Activated CD8-positive, alpha-beta memory T cell treated with anti-CD3 and anti-CD28 coated beads, Interleukin-2, amount 50 U/mL, for 24 hours (primary cell): ENCODE results near the gene ARMCX5.

Experiments
- DNase-seq: peaks from one replicate; pipeline ENCODE4 v3.0.0-alpha.2; 2020; ENCODE audit errors: extremely low read depth

Gene ARMCX5

DNA sequence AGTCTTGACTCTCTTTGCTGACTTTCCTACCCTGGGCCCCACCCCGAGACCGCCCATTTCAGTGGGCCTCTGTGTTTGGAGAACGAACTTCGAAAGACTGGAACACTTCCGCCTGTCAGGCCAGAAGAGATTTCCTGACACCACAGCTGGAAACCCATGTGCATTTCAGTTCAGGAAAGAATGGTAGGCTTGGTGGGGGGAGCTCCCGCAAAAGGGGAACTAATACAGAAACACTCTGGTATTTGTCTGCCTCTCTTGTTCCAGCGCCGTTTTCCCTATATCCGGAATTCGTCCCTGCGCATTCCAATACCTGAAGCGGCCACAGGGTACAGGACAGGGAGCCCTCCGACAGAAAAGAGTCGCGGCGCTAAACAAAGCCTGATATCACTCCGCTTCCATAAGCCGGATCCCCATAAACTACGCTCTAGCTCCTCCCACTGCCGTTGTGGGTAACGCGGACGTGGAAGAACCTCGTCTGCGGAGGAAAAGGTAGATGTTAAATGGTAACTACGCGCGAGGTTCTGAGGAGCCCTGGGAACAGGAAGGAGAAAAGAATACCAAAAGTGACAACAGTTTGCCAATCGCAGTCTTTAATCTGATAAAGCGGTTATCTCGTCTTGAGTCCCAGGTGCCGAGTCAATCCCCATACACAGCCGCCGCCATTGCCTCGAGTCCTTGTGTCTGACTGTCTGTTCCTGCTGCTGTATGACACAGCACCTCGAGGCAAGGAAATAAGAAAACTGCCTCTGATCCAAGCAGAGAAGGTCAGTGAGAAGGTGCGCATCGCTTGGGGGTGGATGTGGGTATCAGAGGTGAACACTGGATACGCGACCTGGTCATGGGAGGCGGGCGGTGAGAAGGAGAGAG, at the start of gene ARMCX5:
Gene ARMCX5, plus strand, starts transcription at position 432 of the 867 bp plus-strand sequence. CDS start 2,627 bp downstream, outside the sequence.
- peak; percentile 30 for DNase-seq

DNA sequence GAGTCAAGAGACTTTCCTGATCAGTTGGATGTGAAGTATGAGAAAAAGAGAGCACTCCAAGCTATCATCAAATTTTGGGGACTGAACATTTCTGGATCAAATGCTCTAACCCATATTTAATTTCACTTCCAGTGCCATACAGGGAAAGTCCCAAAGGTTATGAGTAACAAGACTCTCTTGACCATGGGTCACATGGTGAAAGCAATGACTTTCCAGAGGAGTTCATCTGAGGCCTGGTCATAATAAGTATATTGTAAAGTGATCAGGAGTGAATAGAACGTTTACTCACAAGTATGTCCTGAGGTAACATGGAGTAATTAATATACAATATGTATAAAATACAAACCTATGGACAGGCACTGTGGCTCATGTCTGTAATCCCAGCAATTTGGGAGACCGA, 40.7 kb upstream of the ARMCX5 start:
- DNase-seq: no peak

DNA sequence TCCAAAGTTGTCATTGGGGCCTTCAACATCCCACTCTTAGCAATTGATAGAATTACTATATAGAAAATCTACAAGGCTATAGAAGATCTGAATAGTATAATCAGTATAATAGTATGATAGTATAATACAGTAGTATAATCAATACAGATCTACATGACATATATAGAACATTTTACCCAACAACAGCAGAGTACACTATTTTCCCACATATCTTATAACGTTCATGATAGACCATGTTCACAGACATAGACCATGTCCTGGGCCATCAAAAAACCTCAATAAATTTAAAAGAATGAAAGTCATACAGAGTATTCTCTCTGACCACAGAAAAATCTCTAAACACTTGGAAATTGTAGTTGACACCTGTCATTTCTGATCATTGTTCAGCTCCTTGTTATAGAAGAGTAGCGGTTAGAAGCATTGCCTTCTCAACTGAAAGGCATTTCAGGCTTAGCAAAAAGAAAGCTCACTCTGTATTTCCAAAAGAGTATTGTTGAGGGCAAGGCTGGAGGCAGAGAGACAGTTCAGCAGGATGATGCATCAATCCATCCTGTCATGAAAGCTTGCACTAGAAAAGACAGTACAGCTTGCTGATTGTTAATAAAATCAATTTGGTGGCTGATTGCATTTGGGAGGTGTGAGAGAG, 38.8 kb upstream of the ARMCX5 start:
- no peak for DNase-seq

DNA sequence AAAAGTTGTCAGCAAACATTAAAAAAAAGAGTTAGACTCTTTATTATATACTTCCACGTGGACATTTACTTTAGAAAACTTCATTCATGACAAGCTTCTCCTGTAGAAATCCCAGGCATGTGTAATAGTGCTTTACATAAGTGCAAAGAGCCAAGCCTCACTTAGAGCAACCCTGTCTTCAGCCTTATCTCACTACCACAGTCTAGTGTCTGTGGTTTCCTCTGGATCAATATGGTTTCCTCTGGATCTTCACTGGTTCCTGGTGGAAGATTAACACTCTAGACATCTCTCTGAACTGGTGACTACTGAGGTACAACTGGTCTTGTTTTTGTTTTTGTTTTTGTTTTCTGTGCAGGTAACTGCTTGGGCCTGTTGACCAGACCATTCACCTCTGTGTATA, 18.4 kb upstream of the ARMCX5 start:
- no peak for DNase-seq

DNA sequence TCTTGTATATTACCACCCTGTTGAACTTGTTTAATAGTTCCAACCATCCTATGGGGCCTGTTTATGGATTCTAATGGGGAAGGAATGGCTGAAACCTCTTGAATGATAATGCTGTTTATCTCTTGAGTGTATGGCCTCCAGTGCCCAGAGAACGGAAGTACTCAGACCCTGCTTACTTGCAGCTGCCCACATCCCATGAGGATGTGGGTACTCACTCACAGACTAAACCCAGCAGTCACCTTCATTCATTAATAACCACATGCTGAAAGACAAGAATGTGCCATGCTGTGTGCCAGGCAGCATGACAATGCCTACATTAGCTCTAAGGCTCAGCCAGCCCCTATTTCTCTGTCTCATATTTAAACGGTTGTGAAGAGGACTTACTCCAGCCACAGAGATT, 5.9 kb upstream of the ARMCX5 start:
- no peak for DNase-seq

DNA sequence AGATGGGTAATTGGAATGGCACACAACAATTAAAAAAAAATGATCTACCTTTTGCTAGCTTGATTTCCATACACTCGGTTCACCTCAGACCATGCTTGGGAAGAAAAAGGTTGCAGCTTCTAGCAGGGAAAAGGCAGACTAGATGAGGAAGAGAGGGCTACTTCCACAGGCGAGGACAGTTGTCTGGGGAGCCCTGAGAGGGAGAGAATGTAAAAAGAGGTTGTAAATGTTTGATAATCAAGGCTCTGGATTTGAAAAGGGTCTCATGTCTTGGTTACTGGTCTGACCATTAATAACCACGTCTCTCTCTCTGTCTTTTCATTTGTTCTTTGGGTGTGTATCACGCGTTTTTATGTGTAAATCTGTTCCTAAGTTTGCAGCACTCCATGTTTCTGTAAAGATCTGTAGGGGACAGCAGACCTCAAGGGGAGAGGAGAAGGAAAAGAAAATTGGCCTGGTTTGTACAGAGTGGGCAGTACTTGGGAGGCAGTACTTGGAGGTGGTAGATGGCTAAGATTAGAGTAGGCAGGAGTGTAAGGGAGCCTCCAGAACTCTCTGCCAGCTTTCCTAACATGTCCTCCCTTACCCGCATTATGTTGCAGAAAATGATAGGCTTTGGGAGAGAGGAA, 750 bp downstream of the ARMCX5 start:
- no peak for DNase-seq

DNA sequence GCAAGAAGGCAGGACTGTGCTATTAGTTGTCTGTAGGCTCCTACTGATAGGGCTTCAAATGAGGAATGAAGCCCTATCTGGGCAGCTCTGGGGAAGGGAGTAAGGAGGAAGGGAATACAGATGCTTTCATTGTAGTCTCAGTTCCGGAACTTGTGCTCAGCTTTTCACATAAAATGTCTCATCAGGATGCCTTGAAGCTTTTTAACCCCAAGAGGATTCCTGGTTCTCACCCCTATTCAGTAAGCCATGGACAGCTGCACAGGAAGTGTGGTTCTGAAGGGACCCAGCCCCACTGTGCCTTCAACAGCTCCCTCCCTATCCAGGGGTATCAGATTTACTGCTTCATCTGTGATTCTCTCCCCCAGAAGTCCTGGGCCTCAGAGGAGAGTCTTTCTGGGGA, 5.0 kb downstream of the ARMCX5 start:
- DNase-seq: no peak

DNA sequence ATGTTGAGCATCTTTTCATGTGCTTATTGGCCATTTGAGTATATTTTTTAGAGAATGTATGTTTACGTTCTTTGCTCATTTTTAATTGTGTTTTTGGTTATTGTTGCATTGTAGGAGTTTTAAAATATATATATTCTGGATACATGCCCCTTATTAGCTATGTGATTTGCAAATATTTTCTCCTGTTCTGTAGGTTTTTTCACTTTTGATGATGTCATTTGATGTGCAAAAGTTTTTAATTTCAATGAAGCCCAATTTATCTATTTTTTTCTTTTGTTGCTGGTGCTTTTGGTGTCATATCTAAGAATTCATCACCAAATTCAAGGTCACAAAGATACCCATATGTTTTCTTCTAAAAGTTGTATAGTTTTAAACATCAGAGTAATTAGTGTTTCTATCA, 6.8 kb downstream of the ARMCX5 start:
- DNase-seq: no peak

DNA sequence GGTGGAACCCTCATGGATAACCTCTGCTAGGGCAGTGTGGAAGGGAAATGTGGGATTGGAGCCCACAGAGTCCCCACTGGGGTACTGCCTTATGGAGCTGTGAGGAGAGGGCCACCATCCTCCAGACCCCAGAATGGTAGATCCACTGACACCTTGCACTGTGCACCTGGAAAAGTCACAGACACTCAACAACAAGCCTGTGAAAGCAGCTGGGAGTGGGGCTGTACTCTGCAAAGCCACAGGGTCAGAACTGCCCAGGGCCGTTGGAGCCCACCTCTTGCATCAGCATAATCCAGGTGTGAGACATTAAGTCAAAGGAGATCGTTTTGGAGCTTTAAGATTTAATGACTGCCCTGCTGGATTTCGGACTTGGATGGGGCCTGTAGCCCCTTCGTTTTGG, 11.6 kb downstream of the ARMCX5 start:
- DNase-seq: no peak

DNA sequence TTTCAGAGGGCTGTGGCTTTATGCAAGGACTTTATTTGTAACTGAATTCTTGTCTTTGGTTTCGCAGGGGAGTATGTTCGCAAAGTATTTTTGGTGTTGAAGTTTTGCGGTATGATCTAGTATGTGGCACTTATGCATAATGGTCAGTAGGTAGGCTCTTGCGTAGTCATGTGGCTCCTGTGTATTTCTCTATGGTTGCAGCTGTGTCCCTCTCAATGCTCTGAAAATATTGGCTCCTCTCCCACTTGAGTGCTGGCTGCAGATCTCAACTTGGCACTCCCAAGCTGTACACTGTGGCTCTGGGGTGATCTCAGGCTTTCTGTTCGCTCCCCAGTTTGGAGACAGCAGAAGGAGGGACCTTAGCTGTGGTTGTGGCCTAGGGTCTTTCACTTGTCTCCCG, 24.8 kb downstream of the ARMCX5 start:
- no peak for DNase-seq

DNA sequence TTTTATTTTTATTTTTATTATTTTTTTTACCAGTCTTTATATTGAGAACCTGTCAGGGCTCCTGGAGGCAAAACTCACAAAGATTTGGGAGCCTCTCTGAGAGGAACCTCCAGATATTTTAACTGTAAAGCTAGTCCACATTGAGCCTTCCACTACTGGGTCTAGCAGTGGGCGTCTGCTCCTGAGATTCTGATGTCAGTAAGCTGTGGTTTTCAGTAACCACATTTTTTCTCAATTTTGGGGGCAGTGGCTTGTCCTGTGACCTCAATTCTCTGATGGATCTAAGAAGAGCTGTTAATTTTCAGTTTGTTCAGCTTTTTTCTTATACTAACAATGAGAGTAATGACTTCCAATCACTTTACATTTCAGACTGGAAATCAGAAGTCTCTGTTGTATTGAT, 28.3 kb downstream of the ARMCX5 start:
- DNase-seq: no peak

DNA sequence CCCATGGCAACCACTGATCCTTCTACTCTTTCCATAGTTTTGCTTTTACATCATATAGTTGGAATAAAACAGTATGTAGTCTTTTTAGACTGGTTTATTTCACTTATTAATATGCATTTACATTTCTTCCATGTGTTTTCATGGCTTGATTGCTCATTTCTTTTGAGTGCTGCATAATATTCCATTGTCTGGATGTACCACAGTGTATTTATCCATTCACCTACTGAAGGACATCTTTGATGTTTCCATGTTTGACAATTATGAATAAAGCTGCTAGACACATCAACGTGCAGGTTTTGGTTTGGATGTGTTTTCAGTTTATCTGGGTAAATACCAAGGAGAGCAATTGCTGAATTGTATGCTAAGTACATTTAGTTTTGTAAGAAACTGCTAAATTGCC, 38.2 kb downstream of the ARMCX5 start:
- no peak for DNase-seq

DNA sequence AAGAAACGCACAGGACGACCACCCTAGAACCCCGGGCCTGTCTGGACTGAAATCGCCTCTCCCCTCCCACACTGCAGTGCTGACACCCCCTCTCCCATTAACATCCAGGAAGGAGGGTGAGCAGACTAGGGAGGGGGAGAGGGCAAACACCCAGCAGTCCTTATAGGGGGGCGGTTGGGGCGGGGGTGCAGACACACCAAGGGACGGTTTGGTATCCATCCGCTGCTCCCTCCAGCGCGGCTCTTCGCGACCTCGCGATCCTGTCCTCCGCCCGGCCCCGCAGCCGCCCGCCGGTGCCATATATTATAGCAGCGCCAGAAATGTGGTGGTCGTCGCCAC, 51.6 kb downstream of the ARMCX5 start:
- no peak for DNase-seq

DNA sequence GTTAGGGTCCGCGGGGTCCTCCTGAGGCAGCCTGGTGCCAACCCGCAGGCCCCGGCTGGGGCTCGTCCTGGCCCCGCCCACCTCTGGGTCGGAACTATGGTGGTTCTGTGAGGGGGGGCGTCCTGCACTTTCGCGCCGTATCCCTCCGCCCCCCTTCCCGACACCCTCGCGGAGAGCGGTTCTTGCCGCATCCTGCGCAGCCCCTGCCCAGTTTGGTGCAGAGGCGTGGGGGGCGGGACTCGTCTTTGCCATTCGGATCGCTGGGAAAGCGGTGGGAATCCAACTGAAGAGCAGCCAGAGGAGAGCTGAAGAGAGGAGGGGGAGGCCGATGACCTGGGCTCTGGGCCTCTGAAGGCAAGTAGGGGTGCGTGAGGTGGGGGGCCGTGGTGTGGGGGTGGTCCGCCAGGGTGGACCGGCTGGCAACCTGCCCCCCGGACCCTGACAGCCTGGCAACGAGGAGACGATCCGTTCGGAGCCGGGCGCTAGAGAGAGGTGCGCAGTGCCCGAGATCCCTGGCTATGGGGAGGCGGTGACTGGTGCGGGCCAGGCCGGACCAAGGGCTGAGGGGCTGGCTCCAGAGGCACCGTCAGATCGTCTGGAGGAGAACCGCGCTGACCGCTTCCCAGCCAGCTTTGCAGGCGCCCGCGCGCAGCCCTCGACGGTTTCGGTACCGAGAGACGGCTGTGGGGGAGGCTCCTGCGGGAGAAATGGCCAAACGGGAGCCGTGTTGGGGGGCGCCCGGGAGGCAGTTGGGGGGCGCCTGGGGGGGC, 52.1 kb downstream of the ARMCX5 start, which contains the start of gene GPRASP1:
Gene GPRASP1, plus strand, starts transcription at position 242 of the 770 bp plus-strand sequence. CDS start 2,431 bp downstream, outside the sequence.
- DNase-seq: no peak

DNA sequence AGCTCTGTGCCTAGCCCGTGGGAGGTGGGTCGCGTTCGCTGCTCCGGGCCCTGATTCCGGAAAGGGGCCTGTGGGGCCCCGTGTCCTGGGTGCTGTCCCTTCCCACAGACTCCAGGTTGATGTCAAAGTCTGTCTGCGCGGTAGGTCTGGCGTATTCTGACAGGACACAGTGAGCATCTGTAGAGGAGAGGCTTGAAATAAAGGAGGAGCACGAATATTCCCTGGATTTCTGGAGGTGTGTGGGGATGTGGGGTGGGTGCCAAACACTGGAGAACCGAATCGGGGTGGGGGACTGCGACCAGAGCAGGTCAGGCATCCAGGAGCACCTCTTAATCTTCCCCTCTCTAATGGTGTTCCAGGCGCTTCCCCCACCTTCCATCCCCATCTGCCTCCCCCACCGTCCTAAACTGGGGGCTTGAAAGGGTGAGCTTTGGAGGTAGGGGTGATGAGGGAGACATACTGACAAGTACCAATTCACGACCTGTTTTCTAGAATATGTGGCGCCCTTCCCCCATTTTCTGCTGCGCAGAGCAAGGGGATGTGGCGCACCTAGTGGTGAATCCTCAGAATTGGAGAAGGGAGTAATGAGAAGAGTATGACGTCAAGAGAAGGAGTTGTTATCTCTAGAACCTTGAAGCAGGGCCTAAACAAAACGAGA, 52.8 kb downstream of the ARMCX5 start:
- no peak for DNase-seq
